Measurements from ENCODE around the gene SLC49A4. TPM values are rescaled to one million over a fixed set of nuclear protein-coding genes. Genes with fewer than 3 reads are reported as not detected.

The SLC49A4 gene
- total and polyA plus RNA-seq, 2 of the 13 experiments (the other 11 are each of a cell fraction or from before 2014, with no cell fraction given) = 6.5 to 16.3 TPM

DNA sequence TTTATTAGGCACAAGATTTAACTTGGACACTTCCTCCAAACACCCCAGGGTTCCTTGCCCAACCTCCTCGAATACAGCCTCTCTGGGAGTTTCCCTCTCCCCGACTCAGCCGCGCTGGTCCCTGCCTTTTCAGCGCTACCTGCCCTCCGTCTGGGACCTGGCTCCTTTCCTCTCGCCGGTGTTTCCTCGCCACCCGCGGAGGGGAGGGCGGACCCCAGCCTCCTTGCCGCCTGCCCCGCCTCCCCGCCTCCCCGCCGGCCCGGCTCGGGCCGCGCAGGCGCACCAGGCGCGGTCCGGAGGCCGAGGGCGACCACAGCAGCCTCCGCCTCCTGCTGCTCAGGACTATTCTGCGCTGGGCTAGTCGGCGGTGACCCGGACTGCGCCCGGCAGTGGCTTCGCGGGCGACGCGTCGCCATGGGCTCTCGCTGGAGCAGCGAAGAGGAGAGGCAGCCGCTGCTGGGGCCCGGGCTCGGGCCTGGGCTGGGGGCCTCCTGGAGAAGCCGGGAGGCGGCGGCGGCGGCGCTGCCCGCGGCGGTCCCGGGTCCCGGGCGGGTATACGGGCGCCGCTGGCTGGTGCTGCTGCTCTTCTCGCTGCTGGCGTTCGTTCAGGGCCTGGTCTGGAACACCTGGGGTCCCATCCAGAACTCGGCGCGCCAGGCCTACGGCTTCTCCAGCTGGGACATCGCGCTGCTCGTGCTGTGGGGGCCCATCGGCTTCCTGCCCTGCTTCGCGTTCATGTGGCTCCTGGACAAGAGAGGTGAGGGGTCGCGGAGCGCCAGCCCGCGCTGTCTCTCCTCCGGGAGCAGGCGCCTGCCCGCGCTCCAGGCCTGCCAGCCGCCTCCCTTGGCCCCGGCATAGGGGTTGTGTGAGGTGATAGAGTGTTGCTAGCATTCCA, at the start of gene SLC49A4 (continued):
- TF ChIP-seq, protein P1, sequence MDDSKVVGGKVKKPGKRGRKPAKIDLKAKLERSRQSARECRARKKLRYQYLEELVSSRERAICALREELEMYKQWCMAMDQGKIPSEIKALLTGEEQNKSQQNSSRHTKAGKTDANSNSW (CRISPR knock-in tag; IDR thresholded peaks at IDR 0.05; ENCODE audit: borderline replicate concordance) = no peak
- TF ChIP-seq ZSCAN31 (CRISPR knock-in tag; IDR thresholded peaks at IDR 0.05; ENCODE audit: low read depth) = no peak
- peak; percentile 66; the same call in 1 of the 2 replicates for TF ChIP-seq KLF13 (CRISPR knock-in tag; IDR thresholded peaks at IDR 0.05)
- no peak for TF ChIP-seq ZNF577 (CRISPR knock-in tag; IDR thresholded peaks at IDR 0.05; ENCODE audit: borderline replicate concordance, low read depth)
- no peak for TF ChIP-seq EED (CRISPR knock-in tag; IDR thresholded peaks at IDR 0.05)
- no peak for TF ChIP-seq ZNF30 (CRISPR knock-in tag; IDR thresholded peaks at IDR 0.05)
- peak; percentile 72; the same call in 1 of the 2 replicates for TF ChIP-seq KMT2A (CRISPR knock-in tag; IDR thresholded peaks at IDR 0.05)
- TF ChIP-seq BRF2 (CRISPR knock-in tag; IDR thresholded peaks at IDR 0.05) = 0 out of 2 replicates have a peak, but pooled peaks have one; percentile 51
- TF ChIP-seq ZFP90 (CRISPR knock-in tag; IDR thresholded peaks at IDR 0.05; ENCODE audit: borderline replicate concordance) = no peak; the same call in 1 of the 2 replicates
- TF ChIP-seq ARID4A (CRISPR knock-in tag; IDR thresholded peaks at IDR 0.05; ENCODE audit: borderline replicate concordance) = peak; percentile 80
- TF ChIP-seq, protein P2, sequence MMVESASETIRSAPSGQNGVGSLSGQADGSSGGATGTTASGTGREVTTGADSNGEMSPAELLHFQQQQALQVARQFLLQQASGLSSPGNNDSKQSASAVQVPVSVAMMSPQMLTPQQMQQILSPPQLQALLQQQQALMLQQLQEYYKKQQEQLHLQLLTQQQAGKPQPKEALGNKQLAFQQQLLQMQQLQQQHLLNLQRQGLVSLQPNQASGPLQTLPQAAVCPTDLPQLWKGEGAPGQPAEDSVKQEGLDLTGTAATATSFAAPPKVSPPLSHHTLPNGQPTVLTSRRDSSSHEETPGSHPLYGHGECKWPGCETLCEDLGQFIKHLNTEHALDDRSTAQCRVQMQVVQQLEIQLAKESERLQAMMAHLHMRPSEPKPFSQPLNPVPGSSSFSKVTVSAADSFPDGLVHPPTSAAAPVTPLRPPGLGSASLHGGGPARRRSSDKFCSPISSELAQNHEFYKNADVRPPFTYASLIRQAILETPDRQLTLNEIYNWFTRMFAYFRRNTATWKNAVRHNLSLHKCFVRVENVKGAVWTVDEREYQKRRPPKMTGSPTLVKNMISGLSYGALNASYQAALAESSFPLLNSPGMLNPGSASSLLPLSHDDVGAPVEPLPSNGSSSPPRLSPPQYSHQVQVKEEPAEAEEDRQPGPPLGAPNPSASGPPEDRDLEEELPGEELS (CRISPR knock-in tag; IDR thresholded peaks at IDR 0.05) = no peak
- TF ChIP-seq ZFX (CRISPR knock-in tag; IDR thresholded peaks at IDR 0.05; ENCODE audit: low read depth) = peak; percentile 95
- TF ChIP-seq SAP130 (CRISPR knock-in tag; IDR thresholded peaks at IDR 0.05; ENCODE audit: low read depth) = peak; percentile 64
- TF ChIP-seq SNAI1 (CRISPR knock-in tag; IDR thresholded peaks at IDR 0.05; ENCODE audit: borderline replicate concordance) = peak; percentile 45; the same call in 1 of the 2 replicates
- no peak for TF ChIP-seq ZNF567 (CRISPR knock-in tag; IDR thresholded peaks at IDR 0.05; ENCODE audit: borderline replicate concordance)

Data from HepG2 (cell line).